HepG2 (cell line): ENCODE measurements around the gene NOTCH4. TPM values are rescaled to one million over a fixed set of nuclear protein-coding genes. Genes with fewer than 3 reads are reported as not detected.
A peak's percentile ranks its signal among the peaks of the same experiment; 100 is the strongest.

Experiments used
- ARNT ChIP-seq: fragments of 450-650 bp; IDR thresholded peaks from 2 replicates; pipeline ENCODE4 v1.6.1; 2017
- EHMT2 ChIP-seq: fragments of 200-600 bp; sonication (generic); IDR thresholded peaks from 2 replicates; pipeline ENCODE4 v1.7.0; 2017; ENCODE audit warnings: antibody characterized with exemption, low read depth, low read length, borderline replicate concordance
- FOSL1 ChIP-seq: sonication (generic); formaldehyde crosslinking; IDR thresholded peaks from 2 replicates; pipeline ENCODE4 v1.9.0; 2021; ENCODE audit warnings: missing genetic modification reagents, borderline replicate concordance
- GZF1 ChIP-seq: sonication (generic); formaldehyde crosslinking; IDR thresholded peaks from 2 replicates; pipeline ENCODE4 v1.5.1; 2020; ENCODE audit warnings: mild to moderate bottlenecking, missing genetic modification reagents
- IRF9 ChIP-seq: sonication (generic); formaldehyde crosslinking; IDR thresholded peaks from 2 replicates; pipeline ENCODE4 v1.8.0; 2022; ENCODE audit warnings: missing genetic modification reagents, mild to moderate bottlenecking, borderline replicate concordance
- NFYC ChIP-seq: IDR thresholded peaks from 2 replicates; pipeline ENCODE4 v1.6.1; 2016; ENCODE audit warnings: missing genetic modification reagents, missing compliant biosample characterization
- WIZ ChIP-seq: sonication (generic); formaldehyde crosslinking; IDR thresholded peaks from 2 replicates; pipeline ENCODE4 v1.5.1; 2020; ENCODE audit warnings: mild to moderate bottlenecking, missing genetic modification reagents
- ZBTB40 ChIP-seq, 2 experiments: fragments of 450-650 bp in 1 of 2; sonication (generic) in 1 of 2; formaldehyde crosslinking in 1 of 2; IDR thresholded peaks; 2 replicates each; pipeline versions ENCODE4 v1.6.1 to v1.8.0; 2016 to 2022; ENCODE audit warnings: antibody characterized with exemption in 1 of 2, mild to moderate bottlenecking in 1 of 2, missing genetic modification reagents in 1 of 2
- ZFP1 ChIP-seq: IDR thresholded peaks from 2 replicates; pipeline ENCODE4 v1.6.1; 2016
- ZNF138 ChIP-seq: sonication (generic); formaldehyde crosslinking; IDR thresholded peaks from 2 replicates; pipeline ENCODE4 v1.5.0; 2020; ENCODE audit warnings: mild to moderate bottlenecking, low read depth, missing genetic modification reagents
- ZNF205 ChIP-seq: IDR thresholded peaks from 2 replicates; pipeline ENCODE4 v1.6.1; 2018; ENCODE audit warnings: missing biosample characterization, missing genetic modification reagents
- ZNF496 ChIP-seq: sonication (generic); formaldehyde crosslinking; IDR thresholded peaks from 2 replicates; pipeline ENCODE4 v1.8.1; 2023; ENCODE audit warnings: mild to moderate bottlenecking, moderate library complexity, missing genetic modification reagents; ENCODE audit not compliant: insufficient replicate concordance
- ZZZ3 ChIP-seq: sonication (generic); formaldehyde crosslinking; IDR thresholded peaks from 2 replicates; pipeline ENCODE4 v1.4.0; 2020; ENCODE audit warnings: missing genetic modification reagents, mild to moderate bottlenecking, borderline replicate concordance
- polyA plus RNA-seq, 8 experiments: library from polyadenylated mRNA; depleted of rRNA in 3 of 8; stranded (reverse) in 7 of 8; unstranded in 1 of 8; fragments of >200 nt; fragmentation: Illumina TruSeq in 4 of 8; extraction: Trizol in 4 of 8; gene quantifications; 2 replicates each; pipeline versions ENCODE4 v1.2.1 to v1.2.3, GENCODE V29; 2011 to 2016; ENCODE audit warnings: low read depth in 4 of 8, missing spikeins in 1 of 8, mixed read lengths in 1 of 8; ENCODE audit not compliant: insufficient read depth in 1 of 8
- total RNA-seq, 5 experiments: library from RNA; depleted of rRNA; stranded (reverse); fragments of >200 nt; fragmentation: Illumina TruSeq; extraction: Trizol; gene quantifications; 2 replicates each; pipeline ENCODE4 v1.2.3, GENCODE V29; 2016; ENCODE audit warnings: low read depth in 1 of 5
- TF ChIP-seq, protein P1 (sequence below): sonication (generic); formaldehyde crosslinking; IDR thresholded peaks from 2 replicates; pipeline ENCODE4 v1.4.0; 2020; ENCODE audit warnings: mild to moderate bottlenecking, missing genetic modification reagents
- TF ChIP-seq, protein P2 (sequence below): sonication (generic); formaldehyde crosslinking; IDR thresholded peaks from 2 replicates; pipeline ENCODE4 v1.4.0; 2020; ENCODE audit warnings: missing genetic modification reagents, borderline replicate concordance

NOTCH4 gene
- total and polyA plus RNA-seq, 2 of the 13 experiments (the other 11 are each of a cell fraction or from before 2014, with no cell fraction given), result 0.51 to 0.83 TPM

DNA sequence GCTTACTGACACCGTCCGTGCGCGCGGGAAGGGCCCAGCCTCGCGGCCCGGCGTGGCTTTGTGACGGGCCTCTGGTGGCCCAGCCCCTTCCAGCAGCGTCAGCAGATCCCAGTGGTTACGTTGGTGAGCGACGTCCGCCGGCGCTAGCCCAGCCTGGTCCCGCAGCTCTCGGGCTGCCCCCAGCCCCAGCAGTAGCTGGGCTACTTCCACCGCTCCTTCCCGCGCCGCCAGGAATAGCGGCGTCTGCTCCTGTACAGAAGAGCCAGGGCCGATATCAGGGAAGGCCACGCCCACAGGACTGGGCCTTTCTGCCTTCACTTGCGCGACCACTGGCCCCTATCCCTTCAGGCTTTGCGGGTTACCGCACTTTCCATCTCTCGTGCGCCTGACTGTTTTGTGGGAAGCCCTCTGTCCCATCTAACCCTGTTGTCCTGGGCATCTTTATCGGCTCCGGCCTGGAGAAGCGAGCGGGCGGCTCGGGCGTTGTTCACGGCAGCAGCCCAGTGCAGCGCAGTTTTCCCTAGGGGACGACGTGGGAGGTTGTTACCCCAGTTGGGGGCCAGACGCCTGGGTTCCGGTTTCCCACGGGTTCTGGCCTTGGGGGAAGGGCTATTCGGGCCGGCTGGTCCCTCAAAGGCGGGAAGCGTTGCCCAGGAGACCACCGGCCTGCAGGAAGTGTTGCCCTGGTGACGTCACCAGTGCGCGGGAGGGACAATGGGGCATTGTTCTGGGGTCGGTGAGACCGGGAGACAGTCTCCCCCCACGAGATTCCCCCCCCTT is 27.8 kb downstream of the NOTCH4 start (continued):
- TF ChIP-seq ZBTB40 (IDR thresholded peaks at IDR 0.05) (no peak), ZBTB40 (CRISPR knock-in tag; IDR thresholded peaks at IDR 0.05) (peak; percentile 83), ZNF138 (no peak), EHMT2 (no peak), ZNF496 (CRISPR knock-in tag) (no peak), ZZZ3 (CRISPR knock-in tag) (peak; percentile 93; the same call in 1 of the 2 replicates), ARNT (no peak), FOSL1 (CRISPR knock-in tag) (0 out of 2 replicates have a peak, but pooled peaks have one; percentile 4), NFYC (CRISPR knock-in tag) (no peak), IRF9 (CRISPR knock-in tag) (peak; percentile 88), ZNF205 (CRISPR knock-in tag) (peak; percentile 41; the same call in 1 of the 2 replicates), ZFP1 (CRISPR knock-in tag) (peak; percentile 17; the same call in 1 of the 2 replicates), GZF1 (CRISPR knock-in tag) (peak; percentile 87), WIZ (peak; percentile 44; the same call in 1 of the 2 replicates)
- TF ChIP-seq, protein P1, sequence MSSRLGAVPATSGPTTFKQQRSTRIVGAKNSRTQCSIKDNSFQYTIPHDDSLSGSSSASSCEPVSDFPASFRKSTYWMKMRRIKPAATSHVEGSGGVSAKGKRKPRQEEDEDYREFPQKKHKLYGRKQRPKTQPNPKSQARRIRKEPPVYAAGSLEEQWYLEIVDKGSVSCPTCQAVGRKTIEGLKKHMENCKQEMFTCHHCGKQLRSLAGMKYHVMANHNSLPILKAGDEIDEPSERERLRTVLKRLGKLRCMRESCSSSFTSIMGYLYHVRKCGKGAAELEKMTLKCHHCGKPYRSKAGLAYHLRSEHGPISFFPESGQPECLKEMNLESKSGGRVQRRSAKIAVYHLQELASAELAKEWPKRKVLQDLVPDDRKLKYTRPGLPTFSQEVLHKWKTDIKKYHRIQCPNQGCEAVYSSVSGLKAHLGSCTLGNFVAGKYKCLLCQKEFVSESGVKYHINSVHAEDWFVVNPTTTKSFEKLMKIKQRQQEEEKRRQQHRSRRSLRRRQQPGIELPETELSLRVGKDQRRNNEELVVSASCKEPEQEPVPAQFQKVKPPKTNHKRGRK (CRISPR knock-in tag), result 0 out of 2 replicates have a peak, but pooled peaks have one; percentile 70
- TF ChIP-seq, protein P2, sequence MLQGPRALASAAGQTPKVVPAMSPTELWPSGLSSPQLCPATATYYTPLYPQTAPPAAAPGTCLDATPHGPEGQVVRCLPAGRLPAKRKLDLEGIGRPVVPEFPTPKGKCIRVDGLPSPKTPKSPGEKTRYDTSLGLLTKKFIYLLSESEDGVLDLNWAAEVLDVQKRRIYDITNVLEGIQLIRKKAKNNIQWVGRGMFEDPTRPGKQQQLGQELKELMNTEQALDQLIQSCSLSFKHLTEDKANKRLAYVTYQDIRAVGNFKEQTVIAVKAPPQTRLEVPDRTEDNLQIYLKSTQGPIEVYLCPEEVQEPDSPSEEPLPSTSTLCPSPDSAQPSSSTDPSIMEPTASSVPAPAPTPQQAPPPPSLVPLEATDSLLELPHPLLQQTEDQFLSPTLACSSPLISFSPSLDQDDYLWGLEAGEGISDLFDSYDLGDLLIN, result no peak; the same call in none of the 2 replicates
